GM19193 (cell line): Measurements from ENCODE around the gene PTGFRN.

ENCODE experiments used
- POLR2A ChIP-seq: IDR thresholded peaks from 4 replicates; pipeline ENCODE4 v1.6.1; 2011; ENCODE audit not compliant: insufficient read depth, insufficient read length; ENCODE audit errors: extremely low read depth

Gene PTGFRN

GRCh38 chr1:116882866-116883265 is 26.9 kb upstream of the PTGFRN start:
- no peak for TF ChIP-seq POLR2A

GRCh38 chr1:116886291-116886878 is 23.3 kb upstream of the PTGFRN start:
- no peak for TF ChIP-seq POLR2A

- TF ChIP-seq POLR2A, result no peak
These were observed 22.5 kb upstream of the PTGFRN start for GRCh38 chr1:116887212-116887611.

- TF ChIP-seq POLR2A, result no peak
These were observed 20.3 kb upstream of the PTGFRN start for GRCh38 chr1:116889380-116889779.

- TF ChIP-seq POLR2A, result no peak
These were observed 18.2 kb upstream of the PTGFRN start for GRCh38 chr1:116891396-116892079.

- no peak for TF ChIP-seq POLR2A
These were observed 14.6 kb upstream of the PTGFRN start for GRCh38 chr1:116895073-116895472.

- no peak for TF ChIP-seq POLR2A
These were observed 10.2 kb upstream of the PTGFRN start for GRCh38 chr1:116899529-116899928.

- no peak for TF ChIP-seq POLR2A
These were observed 9.0 kb upstream of the PTGFRN start for GRCh38 chr1:116900471-116901365.

GRCh38 chr1:116902027-116902426 is 7.7 kb upstream of the PTGFRN start:
- no peak for TF ChIP-seq POLR2A

GRCh38 chr1:116902723-116903383 is 6.9 kb upstream of the PTGFRN start:
- no peak for TF ChIP-seq POLR2A

- no peak for TF ChIP-seq POLR2A
These were observed 4.9 kb upstream of the PTGFRN start for GRCh38 chr1:116904791-116905320.

GRCh38 chr1:116906812-116907211 is 2.9 kb upstream of the PTGFRN start:
- no peak for TF ChIP-seq POLR2A

- no peak for TF ChIP-seq POLR2A
These were observed 2.4 kb upstream of the PTGFRN start for GRCh38 chr1:116907351-116907750.

GRCh38 chr1:116908266-116908665 is 1.4 kb upstream of the PTGFRN start:
- TF ChIP-seq POLR2A, result no peak
